Mesothelial cell of epicardium (in vitro differentiated cells): Measurements from ENCODE around the gene PTCD2. TPM values are rescaled to one million over a fixed set of nuclear protein-coding genes. Genes with fewer than 3 reads are reported as not detected.

Source experiments
- DNase-seq, 2 experiments: peaks; one replicate each; pipeline ENCODE4 v3.0.0; 2021; ENCODE audit warnings: low spot score in 2 of 2; ENCODE audit not compliant: unreplicated experiment in 2 of 2
- H3K27ac Mint-ChIP-seq: 2 replicates; pipeline ENCODE4 v1.8.0; 2021; ENCODE audit warnings: mixed read lengths
- H3K27me3 Mint-ChIP-seq: 2 replicates; pipeline ENCODE4 v1.8.0; 2021; ENCODE audit warnings: low read depth, mixed read lengths
- H3K36me3 Mint-ChIP-seq: 2 replicates; pipeline ENCODE4 v1.8.0; 2021; ENCODE audit warnings: mixed read lengths
- H3K4me1 Mint-ChIP-seq: 2 replicates; pipeline ENCODE4 v1.8.0; 2021; ENCODE audit warnings: mixed read lengths
- H3K4me3 Mint-ChIP-seq: 2 replicates; pipeline ENCODE4 v1.8.0; 2021; ENCODE audit warnings: mild to moderate bottlenecking, moderate library complexity, mixed read lengths
- H3K9me3 Mint-ChIP-seq: 2 replicates; pipeline ENCODE4 v1.8.0; 2021; ENCODE audit warnings: mixed read lengths
- CTCF ChIP-seq: fragments of 200-600 bp; sonication (generic); IDR thresholded peaks from one replicate; pipeline ENCODE4 v1.5.0; 2021; ENCODE audit warnings: antibody characterized with exemption; ENCODE audit not compliant: unreplicated experiment
- total RNA-seq: library from RNA; stranded (reverse); gene quantifications from 3 replicates; pipeline ENCODE4 v1.2.1, GENCODE V29; 2021

The PTCD2 gene
- total RNA-seq, 1 donor from 2014 or later: 12.2 TPM

GRCh38 chr5:72410688-72411295 is 90.6 kb downstream of the PTCD2 start:
- DNase-seq: no peak
- Mint-ChIP-seq H3K4me1 (peaks cover 9% of the 10 kb centered on the region), H3K36me3 (no peaks in the 10 kb centered on the region), H3K4me3 (no peak overlapping the region), H3K9me3 (no peaks in the 10 kb centered on the region), H3K27me3 (no peaks in the 10 kb centered on the region), H3K27ac (no peak overlapping the region)
- no peak for TF ChIP-seq CTCF

GRCh38 chr5:72412283-72413055 is 92.3 kb downstream of the PTCD2 start:
- Mint-ChIP-seq H3K27me3 (no peaks in the 10 kb centered on the region), H3K27ac (no peak overlapping the region), H3K36me3 (no peaks in the 10 kb centered on the region), H3K9me3 (no peaks in the 10 kb centered on the region), H3K4me1 (peaks cover 12% of the 10 kb centered on the region), H3K4me3 (no peak overlapping the region)
- DNase-seq: no peak
- TF ChIP-seq CTCF: no peak

GRCh38 chr5:72415616-72416325 is 95.6 kb downstream of the PTCD2 start:
- H3K9me3 Mint-ChIP-seq: no peaks in the 10 kb centered on the region
- no peak overlapping the region for H3K4me3 Mint-ChIP-seq
- H3K4me1 Mint-ChIP-seq: peaks cover 12% of the 10 kb centered on the region
- no peak for TF ChIP-seq CTCF
- no peak for DNase-seq
- H3K27ac Mint-ChIP-seq: peak overlapping the region; percentile 54
- H3K36me3 Mint-ChIP-seq: no peaks in the 10 kb centered on the region
- H3K27me3 Mint-ChIP-seq: no peaks in the 10 kb centered on the region

GRCh38 chr5:72417333-72418062 is 97.3 kb downstream of the PTCD2 start:
- no peak for TF ChIP-seq CTCF
- Mint-ChIP-seq H3K4me3 (no peak overlapping the region), H3K36me3 (no peaks in the 10 kb centered on the region), H3K27me3 (no peaks in the 10 kb centered on the region), H3K4me1 (peaks cover 6% of the 10 kb centered on the region), H3K27ac (no peak overlapping the region), H3K9me3 (peaks cover 4% of the 10 kb centered on the region)
- DNase-seq: no peak

Other genes starting within 250 kb of the PTCD2 start
- 60.8 to 61.2 TPM (median 61.0 TPM) in 3 replicates for gene MAP1B, start 212.9 kb upstream of the PTCD2 start, total RNA-seq
- 53.4 to 58.1 TPM (median 56.0 TPM) in 3 replicates for gene MRPS27, start 133 bp upstream of the PTCD2 start, total RNA-seq
- not detected in 3 replicates for gene ZNF366, start 187.0 kb downstream of the PTCD2 start, total RNA-seq